Measurements from ENCODE around the gene SPRR2B.
"Not testable (repeated sequence)": the region's sequence is repeated elsewhere in the genome, so short reads cannot be mapped to it uniquely, and the experiment has no call there.

The SPRR2B gene

GRCh38 chr1:153071511-153071910 lies at the start of gene SPRR2B:
SPRR2B (minus strand) TSS chr1:153071611; CDS start chr1:153070839, 772 bp downstream.
- TF ChIP-seq CTCF (conservative IDR thresholded peaks at IDR 0.05; ENCODE audit: low read length) = no peak
- no peak for DNase-seq (ENCODE audit: low read depth)
- H3K4me3 ChIP-seq (ENCODE audit: low read length) = no peak within 1 kb of the TSS

- TF ChIP-seq CTCF (conservative IDR thresholded peaks at IDR 0.05; ENCODE audit: low read length) = no peak
- no peak for DNase-seq (ENCODE audit: low read depth)
Measured at GRCh38 chr1:153120945-153121344, 49.5 kb upstream of the SPRR2B start.

GRCh38 chr1:153119491-153119971 lies 48.1 kb upstream of the SPRR2B start:
- DNase-seq (ENCODE audit: low read depth) = no peak
- TF ChIP-seq CTCF (conservative IDR thresholded peaks at IDR 0.05; ENCODE audit: low read length) = no peak
- no peak overlapping the region for H3K4me3 ChIP-seq (ENCODE audit: low read length)

More at GRCh38 chr1:153120945-153121344, 49.5 kb upstream of the SPRR2B start:
- H3K4me3 ChIP-seq (ENCODE audit: low read length) = no peak overlapping the region

- not testable (repeated sequence) for DNase-seq (ENCODE audit: low read depth); H3K4me3 ChIP-seq (ENCODE audit: low read length)
Measured at GRCh38 chr1:153115264-153115663, 43.9 kb upstream of the SPRR2B start.

- no peak within 1 kb of the TSS for H3K4me3 ChIP-seq (ENCODE audit: low read length)
- no peak for TF ChIP-seq CTCF (conservative IDR thresholded peaks at IDR 0.05; ENCODE audit: low read length)
- DNase-seq (ENCODE audit: low read depth) = no peak
Measured at GRCh38 chr1:153113416-153113815, 42.0 kb upstream of the SPRR2B start, which contains the start of gene SPRR2F. SPRR2F (minus strand) TSS chr1:153113516; CDS start chr1:153112733, 783 bp downstream.

GRCh38 chr1:153112454-153112853 lies 41.0 kb upstream of the SPRR2B start:
- not testable (repeated sequence) for DNase-seq (ENCODE audit: low read depth); H3K4me3 ChIP-seq (ENCODE audit: low read length)

- peak; percentile 4 for DNase-seq (ENCODE audit: low read depth)
- TF ChIP-seq CTCF (conservative IDR thresholded peaks at IDR 0.05; ENCODE audit: low read length) = no peak
- no peak overlapping the region for H3K4me3 ChIP-seq (ENCODE audit: low read length)
Measured at GRCh38 chr1:153100245-153100644, 28.8 kb upstream of the SPRR2B start.

GRCh38 chr1:153099461-153100045 lies 28.1 kb upstream of the SPRR2B start:
- DNase-seq (ENCODE audit: low read depth) = no peak
- H3K4me3 ChIP-seq (ENCODE audit: low read length) = no peak overlapping the region
- no peak for TF ChIP-seq CTCF (conservative IDR thresholded peaks at IDR 0.05; ENCODE audit: low read length)
